Neutrophil (primary cell): ENCODE measurements around the gene APOO.
"Not testable (repeated sequence)": the region's sequence is repeated elsewhere in the genome, so short reads cannot be mapped to it uniquely, and the experiment has no call there.

Experiments
- H3K27ac ChIP-seq: fragments of 200-600 bp; sonication (generic); 2 replicates; pipeline ENCODE4 v1.5.1; 2016; ENCODE audit warnings: mild to moderate bottlenecking, moderate library complexity
- H3K27me3 ChIP-seq: fragments of 200-600 bp; sonication (generic); 2 replicates; pipeline ENCODE4 v1.6.0; 2016; ENCODE audit warnings: mild to moderate bottlenecking
- H3K36me3 ChIP-seq: fragments of 200-600 bp; sonication (generic); 2 replicates; pipeline ENCODE4 v1.5.1; 2017
- H3K4me1 ChIP-seq, 2 experiments: fragments of 200-600 bp in 1 of 2; sonication (generic) in 1 of 2; 1 replicate in 1 of 2; 2 replicates in 1 of 2; pipeline versions ENCODE4 v1.5.1 to v1.6.1; 2013 to 2016; ENCODE audit warnings: low read depth in 1 of 2, low read length in 1 of 2, mild to moderate bottlenecking in 1 of 2, moderate library complexity in 1 of 2; ENCODE audit not compliant: control insufficient read depth in 1 of 2, insufficient read depth in 1 of 2
- H3K4me3 ChIP-seq, 2 experiments: fragments of 200-600 bp in 1 of 2; sonication (generic) in 1 of 2; 1 replicate in 1 of 2; 2 replicates in 1 of 2; pipeline ENCODE4 v1.5.1; 2013 to 2016; ENCODE audit warnings: low read depth in 1 of 2, low read length in 1 of 2, mild to moderate bottlenecking in 1 of 2, moderate library complexity in 1 of 2
- H3K9me3 ChIP-seq: fragments of 200-600 bp; sonication (generic); 2 replicates; pipeline ENCODE4 v1.5.1; 2016
- CTCF ChIP-seq: fragments of 200-600 bp; sonication (generic); IDR thresholded peaks from 2 replicates; pipeline ENCODE4 v1.5.1; 2016; ENCODE audit warnings: antibody characterized with exemption

Gene APOO

GRCh38 chrX:23898412-23898959 lies 9.3 kb downstream of the APOO start:
- H3K9me3 ChIP-seq: no peaks in the 10 kb centered on the region
- no peaks in the 10 kb centered on the region for H3K27me3 ChIP-seq
- no peak for TF ChIP-seq CTCF
- H3K36me3 ChIP-seq: no peaks in the 10 kb centered on the region
- no peak overlapping the region for H3K4me3 ChIP-seq
- no peak overlapping the region for H3K27ac ChIP-seq
- peaks cover 28% of the 10 kb centered on the region in 2 experiments for H3K4me1 ChIP-seq

DNA sequence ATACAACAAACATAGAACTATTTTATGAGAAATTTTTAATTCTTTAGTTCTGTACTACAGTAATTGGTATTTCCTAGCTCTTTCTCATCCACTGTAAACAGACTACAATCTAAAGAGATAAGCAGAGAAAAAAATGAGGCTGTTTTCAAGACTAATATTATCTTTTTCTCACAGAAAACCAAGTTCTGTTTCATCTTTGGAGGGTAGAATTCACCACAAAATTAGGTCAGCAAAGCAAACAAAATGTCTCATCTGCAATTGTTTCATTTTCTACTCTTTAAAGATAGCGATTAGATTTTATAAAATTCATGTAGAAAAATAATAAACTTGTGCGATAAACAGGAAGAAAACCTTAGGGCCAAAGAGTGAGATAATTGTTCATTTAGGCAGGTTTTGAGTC lies 10.8 kb downstream of the APOO start:
- Histone ChIP-seq H3K4me3 (no peak overlapping the region), H3K27me3 (no peaks in the 10 kb centered on the region), H3K9me3 (no peaks in the 10 kb centered on the region), H3K27ac (no peak overlapping the region), H3K36me3 (no peaks in the 10 kb centered on the region), H3K4me1 (peaks cover 22 to 23% of the 10 kb centered on the region in 2 experiments)
- no peak for TF ChIP-seq CTCF

DNA sequence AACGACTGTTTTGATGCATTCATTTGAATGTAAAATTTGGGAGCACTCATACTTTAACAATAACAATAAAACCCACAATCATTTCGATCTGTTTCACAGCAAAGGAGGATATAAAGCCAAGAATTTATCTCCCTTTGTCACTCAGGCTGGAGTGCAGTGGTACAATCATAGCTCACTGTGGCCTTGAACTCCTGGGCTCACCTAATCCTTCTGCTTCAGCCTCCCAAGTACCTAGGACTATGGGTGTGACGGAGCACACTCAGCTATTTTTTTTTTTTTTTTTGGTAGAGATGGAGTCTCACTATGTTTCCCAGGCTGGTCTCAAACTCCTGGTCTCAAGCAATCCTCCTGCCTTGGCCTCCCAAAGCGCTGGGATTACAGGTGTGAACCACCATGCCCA lies 11.2 kb downstream of the APOO start:
- not testable (repeated sequence) for H3K27me3 ChIP-seq, H3K9me3 ChIP-seq, H3K27ac ChIP-seq, H3K4me3 ChIP-seq, H3K36me3 ChIP-seq
- peaks cover 18% of the 10 kb centered on the region in 2 experiments for H3K4me1 ChIP-seq

DNA sequence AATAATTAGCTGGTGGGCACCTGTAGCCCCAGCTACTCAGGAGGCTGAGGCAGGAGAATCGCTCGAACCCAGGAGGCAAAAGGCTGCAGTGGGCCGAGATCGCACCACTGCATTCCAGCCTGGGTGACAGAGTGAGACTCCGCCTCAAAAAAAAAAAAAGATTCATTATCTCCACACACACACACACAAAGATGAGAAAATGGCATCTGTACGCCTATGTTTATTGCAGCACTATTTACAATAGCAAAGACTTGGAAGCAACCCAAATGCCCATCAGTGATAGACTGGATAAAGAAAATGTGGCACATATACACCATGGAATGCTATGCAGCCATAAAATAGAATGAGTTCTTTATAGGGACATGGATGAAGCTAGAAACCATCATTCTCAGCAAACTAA lies 12.7 kb downstream of the APOO start:
- H3K4me1 ChIP-seq, H3K4me3 ChIP-seq, H3K9me3 ChIP-seq, H3K27me3 ChIP-seq, H3K36me3 ChIP-seq, H3K27ac ChIP-seq: not testable (repeated sequence)

- Histone ChIP-seq H3K27me3 (no peaks in the 10 kb centered on the region), H3K9me3 (no peaks in the 10 kb centered on the region), H3K4me1 (no peaks in the 10 kb centered on the region), H3K27ac (no peak overlapping the region), H3K36me3 (no peaks in the 10 kb centered on the region), H3K4me3 (no peak overlapping the region)
- no peak for TF ChIP-seq CTCF
Measured at GRCh38 chrX:23890933-23891332, 16.8 kb downstream of the APOO start.

GRCh38 chrX:23888887-23889501 lies 18.7 kb downstream of the APOO start:
- no peaks in the 10 kb centered on the region for H3K27me3 ChIP-seq
- H3K36me3 ChIP-seq: no peaks in the 10 kb centered on the region
- H3K4me1 ChIP-seq: peaks cover 3 to 7% of the 10 kb centered on the region in 2 experiments
- no peak overlapping the region for H3K4me3 ChIP-seq
- no peak overlapping the region for H3K27ac ChIP-seq
- TF ChIP-seq CTCF: no peak
- no peaks in the 10 kb centered on the region for H3K9me3 ChIP-seq
